GM19455 (cell line): ENCODE results near the gene ANTXR1.

Experiments used
- ATAC-seq: cut with Tn5 transposase; IDR thresholded peaks from one replicate; pipeline ENCODE4 v1.9.1; 2021; ENCODE audit not compliant: unreplicated experiment

The ANTXR1 gene

DNA sequence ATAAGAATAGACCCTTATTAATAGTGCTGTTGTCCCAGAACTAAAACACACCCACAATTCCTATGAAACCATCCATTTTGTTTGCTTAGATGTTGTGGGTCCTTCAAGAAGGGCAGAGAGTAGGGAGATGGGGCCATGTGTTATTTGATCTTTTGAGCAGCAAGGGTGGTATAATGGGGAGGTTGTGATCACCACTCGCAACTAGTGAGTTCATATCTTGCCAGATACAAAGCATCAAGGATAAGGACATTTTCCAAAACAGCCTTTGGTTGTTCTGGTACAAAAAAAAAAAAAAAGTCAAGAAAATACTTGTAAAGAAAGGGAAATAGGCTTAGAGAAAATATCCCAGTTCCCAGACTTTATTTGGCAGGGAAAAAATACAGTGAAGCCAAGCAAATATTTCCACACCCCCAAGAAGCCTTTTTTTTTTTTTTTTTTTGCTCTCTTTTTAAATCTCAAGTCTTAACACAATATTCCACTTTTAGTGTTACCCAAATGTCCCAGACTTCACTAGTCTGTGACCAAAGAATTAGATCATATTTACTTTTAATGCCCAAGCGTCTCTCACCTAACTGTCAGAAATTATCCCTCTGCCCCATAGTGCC lies 54.1 kb downstream of the ANTXR1 start:
- no peak for ATAC-seq

DNA sequence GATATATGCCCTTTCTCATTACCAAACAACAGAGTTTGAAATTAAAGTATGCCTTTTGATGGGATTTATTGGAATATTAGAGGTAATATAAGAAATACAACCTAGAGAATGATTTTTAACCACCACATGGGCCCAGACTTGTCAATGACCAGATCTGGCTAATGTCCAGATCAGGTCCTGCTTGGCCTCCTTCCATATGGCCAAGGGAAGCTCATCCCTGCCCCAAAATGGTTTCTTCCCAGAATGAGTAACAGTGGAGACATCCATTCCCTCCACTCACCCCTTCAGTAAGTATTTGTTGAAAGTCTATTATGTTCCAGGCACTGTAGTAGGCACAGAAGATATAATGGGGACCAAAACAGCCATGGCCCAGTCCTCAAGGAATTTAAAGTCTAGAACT lies 54.9 kb downstream of the ANTXR1 start:
- ATAC-seq, result no peak

DNA sequence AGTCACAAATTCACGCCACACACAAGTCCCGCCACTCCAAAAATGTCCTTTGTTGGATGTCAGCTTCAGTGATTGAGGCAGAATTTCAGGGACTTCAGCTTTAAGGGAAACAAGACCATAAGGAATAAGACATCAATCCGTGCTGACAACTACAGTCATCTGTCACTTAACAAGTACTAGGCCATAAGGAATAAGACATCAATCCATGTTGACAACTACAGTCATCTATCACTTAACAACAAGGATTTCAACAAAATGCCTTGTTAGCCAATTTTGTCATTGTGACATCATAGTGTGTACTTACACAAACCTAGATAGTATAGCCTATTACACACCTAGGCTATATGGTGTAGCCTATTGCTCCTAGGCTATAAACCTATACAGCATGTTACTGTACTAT lies 58.0 kb downstream of the ANTXR1 start:
- no peak for ATAC-seq

DNA sequence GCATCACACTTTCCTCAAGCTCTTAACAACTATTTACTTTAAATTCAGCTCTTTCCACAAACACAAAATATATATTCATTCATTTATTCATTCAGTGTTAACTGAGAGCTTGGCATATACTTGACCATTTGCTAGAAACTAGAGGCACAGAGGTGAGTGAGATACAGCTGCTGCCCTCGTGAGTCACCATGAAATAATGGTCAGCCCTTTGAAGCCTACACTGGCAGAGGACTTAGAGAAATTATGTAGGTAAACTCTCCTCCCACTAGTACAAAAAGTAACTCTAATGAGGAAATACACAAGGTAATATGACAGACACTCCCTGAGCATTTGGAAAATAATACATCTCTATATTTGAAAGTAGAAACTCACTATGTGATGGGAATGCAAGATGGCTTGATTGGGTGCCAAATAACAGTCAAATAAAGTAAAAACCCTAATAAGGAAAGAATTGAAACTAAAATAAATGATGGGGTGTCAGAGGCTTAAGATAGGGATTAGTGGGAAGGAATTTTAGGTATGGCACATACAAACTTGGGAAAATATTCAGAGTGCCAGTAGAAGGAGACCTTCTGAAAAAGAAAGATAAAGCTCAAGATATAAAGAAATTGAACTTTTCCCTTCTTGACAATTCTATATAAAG lies 61.1 kb downstream of the ANTXR1 start:
- no peak for ATAC-seq

DNA sequence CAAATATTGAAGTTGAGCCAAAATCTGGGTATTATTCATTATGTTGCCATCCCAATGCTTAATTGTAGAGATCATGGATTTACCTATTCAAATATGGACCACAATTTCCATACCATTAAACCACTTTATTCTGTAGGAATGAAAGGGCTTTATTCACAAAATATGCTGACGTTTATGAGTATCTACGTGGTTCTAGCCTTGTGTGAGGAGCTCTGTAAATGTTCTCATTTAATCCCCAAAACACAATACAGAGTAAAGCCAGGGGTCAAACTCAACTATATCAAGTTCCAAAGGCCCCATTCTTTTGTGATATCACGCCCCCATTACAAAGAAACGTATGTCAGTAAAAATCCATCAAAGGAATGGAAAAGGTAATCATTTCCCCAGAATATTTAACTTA lies 61.9 kb downstream of the ANTXR1 start:
- no peak for ATAC-seq

DNA sequence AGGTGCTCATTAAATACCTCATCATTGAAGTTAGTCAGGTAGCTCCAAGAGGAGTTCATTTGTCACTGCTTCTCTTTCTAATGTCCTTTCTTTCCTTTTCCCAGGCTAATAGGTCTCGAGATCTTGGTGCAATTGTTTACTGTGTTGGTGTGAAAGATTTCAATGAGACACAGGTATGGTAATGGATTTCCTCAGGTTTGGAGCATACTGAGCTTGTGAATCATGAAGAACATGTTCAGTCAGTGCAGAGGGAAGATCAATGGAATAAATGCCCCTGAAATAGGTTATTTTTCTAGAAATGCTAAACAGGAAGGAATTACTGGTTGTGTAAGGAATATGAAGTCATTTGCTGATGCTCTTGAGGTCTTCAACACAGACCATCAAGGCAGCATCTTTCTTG lies 62.5 kb downstream of the ANTXR1 start:
- ATAC-seq, result no peak

DNA sequence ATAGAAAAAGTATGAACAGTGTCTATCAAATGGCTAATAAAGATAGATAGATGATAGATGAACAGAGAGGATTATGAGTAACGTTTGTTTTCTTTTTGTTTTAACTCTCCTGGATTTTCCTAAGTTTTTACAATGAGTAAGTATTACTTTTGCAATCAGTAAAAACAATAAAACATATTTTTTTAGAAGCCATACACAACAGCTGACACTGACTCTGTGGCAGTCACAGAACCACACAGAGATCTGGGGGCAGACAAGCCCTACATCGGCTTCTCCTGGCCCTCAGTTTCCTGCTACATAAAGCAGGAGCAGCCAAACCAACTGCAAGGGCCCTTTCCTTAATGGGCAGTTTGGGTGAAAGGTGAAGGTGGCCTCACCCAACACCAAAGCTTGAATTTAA lies 63.6 kb downstream of the ANTXR1 start:
- ATAC-seq, result no peak

DNA sequence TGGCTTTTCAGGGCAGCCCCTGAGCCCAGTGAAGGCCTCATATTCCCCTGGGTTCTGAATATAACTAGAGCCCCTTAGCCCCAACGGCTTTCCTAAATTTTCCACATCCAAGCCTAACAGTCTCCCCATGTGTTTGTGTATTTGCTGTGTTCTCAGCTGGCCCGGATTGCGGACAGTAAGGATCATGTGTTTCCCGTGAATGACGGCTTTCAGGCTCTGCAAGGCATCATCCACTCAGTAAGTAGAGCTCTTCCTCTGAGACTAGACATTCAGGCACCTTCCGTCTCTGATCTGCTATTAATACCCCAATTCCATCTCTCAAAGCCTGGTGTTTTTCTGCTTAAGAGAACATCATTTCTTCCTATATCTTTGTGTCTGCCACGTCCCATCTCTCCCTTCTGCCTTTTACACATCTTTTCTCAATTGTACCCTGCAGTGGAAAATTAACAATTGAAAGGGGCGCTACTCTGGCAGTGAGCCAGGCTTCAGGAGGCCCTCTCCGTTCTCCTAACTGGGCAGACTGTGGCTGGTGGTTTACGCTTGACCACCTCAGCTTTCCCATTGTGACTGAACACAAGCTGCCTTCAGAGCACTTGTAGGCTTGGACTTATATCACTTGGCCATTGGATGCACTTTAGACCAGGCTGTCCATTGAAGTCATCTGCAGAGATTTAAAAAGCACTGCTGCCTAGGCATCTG lies 64.4 kb downstream of the ANTXR1 start:
- ATAC-seq, result no peak

DNA sequence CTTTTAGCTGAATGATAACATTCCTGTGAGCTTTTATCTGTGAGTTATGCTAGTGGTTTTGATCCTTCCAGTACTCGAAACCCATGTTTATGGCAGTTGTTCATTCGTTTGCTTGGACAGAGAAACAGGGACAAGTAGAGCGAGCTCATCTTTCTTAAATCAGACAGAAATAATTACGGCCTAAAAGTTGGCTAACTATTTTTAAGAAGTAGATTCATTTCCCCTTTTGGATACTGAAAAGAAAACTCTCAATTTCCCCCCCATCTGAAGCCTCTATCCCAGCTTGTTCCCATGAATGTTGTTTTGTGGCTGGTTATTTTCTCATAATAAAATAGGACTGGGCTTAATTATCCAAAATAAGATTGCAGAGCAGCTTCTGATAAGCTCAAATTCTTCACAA lies 67.1 kb downstream of the ANTXR1 start:
- ATAC-seq, result no peak

DNA sequence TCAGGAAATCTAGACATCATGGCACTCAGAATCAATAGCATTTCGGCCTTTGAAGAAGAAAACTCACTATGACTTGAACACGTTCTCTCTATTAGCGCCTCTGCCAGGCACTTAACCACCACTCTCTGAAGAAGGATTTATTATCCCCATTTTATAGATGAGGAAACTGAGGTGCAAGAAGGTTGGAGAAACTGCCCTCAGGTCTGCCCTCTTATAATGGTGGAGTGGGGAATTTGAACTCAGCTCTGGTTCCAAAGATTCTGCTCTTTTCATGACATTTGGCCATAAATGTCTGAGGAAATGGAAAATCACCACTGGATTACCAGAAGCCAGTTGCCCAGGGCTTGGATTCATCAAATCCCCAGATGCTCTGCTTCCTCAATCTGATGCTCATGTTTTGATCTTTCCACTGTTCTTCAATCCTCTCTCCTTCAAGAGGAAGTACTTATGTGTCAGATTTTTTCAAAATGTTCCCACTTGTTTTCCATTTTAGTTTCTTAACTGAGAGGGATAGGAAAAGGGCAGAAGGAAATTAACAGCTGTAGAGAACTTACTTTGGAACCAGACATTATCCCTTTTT lies 68.1 kb downstream of the ANTXR1 start:
- no peak for ATAC-seq

DNA sequence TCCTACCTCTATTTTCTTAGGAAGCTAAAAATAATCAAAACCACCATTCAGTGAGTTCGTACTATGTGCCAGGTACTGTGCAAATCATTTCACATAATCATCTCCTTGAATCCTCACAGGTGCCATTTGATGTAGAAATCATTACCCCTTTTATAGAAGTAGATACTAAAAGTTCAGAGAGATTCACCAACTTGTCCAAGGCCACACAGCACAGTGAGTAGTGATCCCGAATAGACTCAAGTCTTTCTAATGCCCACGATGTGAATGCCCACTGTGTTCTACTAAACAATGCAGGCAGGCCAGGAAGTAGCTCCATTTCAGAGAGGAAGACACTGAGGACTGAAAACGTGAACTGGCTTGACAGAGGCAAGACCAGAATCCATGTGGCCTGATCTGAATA lies 68.8 kb downstream of the ANTXR1 start:
- no peak for ATAC-seq

DNA sequence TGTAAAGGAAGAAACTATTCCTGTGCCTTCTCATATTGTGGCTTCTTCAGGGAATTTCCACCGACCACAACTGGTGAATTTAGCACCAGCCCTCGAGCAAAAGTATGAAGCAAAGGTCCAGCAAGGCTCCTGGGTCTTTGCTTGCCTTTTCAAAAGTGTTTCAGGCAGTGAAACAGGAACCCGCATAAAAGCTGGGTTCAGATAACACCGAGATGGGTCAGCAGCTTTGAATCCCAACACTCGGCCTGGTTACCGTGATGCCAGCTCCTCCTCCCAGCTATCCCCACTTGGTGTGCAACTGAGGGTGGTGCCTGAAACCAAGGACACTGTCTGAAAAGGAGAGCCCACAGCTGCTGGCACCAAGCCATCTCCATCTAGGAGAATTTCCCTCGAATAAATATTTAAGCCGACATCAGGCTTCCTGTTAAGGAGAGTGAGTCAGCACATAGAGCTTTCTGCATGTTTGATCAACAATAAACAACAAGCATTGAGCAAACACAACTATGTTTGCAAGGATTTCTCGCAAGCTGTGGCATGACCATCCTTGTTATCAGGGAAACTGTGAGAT lies 69.5 kb downstream of the ANTXR1 start:
- ATAC-seq, result no peak

DNA sequence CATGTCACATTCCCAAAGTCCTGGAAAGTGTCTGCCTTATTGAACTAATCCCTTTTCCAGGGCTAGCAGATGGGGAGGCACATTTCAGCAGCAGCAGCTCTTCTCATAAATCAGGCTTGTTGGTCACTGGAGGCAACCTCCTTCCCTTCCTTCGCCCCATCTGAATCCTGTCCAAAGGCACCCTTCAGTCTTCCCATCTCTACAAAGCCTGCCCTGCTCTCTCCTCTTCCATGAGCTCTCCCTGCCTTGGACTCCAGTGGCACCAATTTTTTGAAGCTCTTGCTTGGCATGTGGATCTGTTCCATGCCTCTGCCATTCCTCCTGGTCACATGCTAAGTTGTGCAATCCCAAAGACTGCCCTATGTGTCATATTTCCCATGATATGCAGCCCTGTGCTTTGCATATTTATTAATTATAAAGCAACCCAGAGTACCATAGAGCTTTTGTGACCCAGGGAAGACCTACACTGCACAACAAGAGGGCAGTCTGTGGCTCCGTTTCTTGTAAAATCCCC lies 70.3 kb downstream of the ANTXR1 start:
- no peak for ATAC-seq

DNA sequence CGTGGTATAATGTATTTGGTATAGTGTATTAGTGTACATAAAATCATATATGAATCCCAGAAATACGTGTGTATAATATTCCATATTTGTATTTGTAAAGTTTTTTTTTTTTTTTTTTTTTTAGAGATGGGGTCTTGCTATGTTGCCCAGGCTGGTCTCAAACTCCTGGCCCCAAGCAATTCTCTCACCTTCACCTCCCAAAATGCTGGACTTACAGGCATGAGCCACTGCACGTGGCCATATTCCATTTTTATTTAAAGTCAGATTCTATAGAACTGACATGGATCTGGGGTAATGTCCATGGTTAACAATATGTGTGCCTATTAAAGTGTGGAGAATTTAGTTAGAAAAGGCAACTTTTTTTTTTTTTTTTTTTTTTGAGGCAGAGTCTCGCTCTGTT lies 71.5 kb downstream of the ANTXR1 start:
- no peak for ATAC-seq

DNA sequence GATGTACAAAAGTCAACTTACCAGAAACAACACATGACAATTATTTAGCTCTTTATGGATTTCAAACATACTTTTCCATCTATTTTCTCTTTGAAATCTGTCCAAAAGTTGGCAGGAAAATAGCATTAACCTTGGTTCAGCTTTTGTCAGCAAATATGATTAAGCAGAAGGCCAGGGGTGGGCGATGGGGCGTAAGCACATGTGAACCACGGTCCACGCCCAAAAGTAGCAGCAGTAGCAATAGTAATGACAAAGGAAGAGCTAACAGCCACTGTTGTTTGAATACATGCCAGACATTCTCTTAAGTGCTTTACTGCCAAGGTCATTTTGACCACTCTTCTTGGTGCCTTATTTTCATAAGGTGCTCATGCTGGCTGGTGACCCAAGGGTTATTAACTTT lies 73.5 kb downstream of the ANTXR1 start:
- no peak for ATAC-seq

DNA sequence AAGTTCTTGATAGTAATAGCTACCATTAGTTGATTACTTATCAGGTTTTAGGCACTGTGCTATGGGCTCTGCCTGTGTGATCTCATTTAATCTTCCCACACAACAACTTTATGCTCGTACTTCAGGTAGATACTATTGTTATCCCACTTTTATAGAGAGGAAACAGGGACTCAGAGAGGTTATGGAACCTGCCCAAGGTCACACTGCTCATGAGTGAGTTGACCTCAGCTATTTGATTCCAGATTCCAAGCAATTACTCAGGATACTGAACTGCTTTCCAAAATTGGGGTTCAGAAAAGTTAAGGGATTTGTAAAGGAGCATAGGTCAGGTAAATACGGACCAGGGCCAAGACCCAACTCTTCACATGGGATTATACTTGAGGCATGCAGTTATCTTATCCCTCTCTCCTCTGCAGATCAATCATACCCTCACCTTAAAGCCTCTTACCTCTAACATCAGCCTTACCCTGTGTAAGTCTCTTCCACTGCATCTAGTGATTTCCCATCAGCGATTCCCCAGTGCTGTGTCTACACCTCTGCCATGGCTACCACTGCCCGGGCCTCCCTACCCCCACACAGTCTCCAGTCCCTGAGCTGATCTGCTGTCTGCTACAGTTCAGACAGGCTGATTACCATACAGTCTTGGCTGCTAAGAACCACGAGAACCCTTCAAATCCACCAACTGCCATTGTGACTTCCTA lies 74.4 kb downstream of the ANTXR1 start:
- no peak for ATAC-seq

DNA sequence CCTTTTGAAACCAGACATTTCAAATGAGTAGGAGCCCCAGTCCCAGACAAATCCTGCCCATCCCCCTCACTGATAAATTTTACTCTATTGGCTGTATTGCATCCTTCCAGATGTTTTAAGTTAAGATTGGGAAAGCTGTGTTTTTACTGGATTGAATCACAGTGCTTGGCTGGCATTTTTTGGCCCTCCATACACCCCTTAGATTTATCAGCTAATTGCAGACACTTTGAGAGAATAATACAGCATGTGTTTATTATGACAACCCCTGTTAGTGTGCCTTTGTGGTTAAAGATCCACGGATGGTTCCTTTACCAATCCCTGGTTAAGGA lies 74.9 kb downstream of the ANTXR1 start:
- ATAC-seq, result no peak

DNA sequence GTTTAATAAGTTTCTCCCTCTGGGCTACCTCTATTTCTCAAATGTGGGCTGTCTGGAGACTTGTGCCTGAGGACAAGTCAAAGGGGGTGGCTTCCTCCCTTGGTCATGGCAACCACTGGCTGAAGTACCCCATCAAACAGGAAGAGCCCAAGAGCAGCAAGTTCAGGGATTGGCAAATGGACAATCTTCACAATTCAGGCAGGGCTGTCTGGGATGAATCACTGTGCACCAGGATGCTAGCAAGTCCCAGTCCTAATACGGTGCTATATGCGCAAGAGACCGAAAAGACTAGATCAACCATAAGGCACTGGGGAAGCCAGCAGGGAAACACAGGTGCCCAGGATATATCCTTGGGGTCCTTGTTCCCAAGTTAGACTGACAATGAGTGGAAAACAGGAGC lies 75.5 kb downstream of the ANTXR1 start:
- ATAC-seq, result no peak

DNA sequence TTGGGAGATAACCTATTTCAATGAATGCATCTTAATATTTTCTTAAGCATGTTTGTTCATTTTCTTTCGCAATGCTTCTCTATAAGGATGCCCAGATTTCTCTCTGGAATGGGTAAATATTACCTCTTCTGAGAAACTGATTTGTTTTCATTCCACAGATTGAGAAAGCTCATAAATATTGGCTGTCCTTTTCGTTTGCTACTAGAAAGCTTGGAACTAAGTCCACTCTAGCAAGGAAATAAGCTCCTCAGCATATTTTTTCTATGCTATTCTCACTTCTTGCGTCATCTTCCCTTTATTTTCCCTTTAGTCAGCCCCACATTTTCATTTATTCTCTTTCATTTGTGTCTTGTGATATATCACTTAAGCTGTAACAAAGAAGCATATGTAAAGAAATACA lies 76.3 kb downstream of the ANTXR1 start:
- ATAC-seq, result no peak

DNA sequence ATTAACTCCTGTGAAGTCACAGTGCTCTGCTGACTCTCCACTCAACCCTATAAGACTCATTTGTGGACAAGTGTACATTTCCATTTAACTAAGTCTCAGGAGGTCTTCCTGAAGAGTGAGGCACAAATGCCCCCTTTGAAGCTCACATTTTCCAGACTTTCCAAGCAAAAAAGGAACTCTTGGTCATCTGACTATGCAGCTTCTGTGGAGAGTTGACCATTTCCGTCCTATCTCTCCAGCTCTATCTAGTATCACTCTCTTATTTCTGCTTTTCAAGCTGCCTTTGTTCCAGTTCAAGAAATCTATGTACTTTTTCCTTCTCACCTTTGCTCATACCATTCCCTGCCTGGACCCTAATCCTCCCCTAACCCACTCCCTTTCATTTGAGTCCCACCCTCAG lies 77.0 kb downstream of the ANTXR1 start:
- no peak for ATAC-seq

DNA sequence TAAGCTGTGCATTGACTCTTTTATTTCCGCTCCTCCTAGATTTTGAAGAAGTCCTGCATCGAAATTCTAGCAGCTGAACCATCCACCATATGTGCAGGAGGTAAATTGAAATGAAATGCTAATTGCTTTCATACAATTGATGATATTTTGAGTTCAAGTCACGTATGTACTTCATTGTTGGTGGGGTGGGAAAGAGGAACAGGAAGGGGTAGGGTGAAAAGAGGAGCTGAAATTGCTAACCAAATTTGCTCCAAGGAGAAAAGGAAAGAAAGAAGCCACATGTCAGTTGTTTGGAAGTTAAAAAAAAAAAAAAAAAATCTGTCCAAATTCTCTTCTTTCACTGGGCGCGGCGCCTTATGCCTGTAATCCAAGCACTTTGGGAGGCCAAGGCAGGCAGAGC lies 77.8 kb downstream of the ANTXR1 start:
- no peak for ATAC-seq
